IPS DF 19.7 (cell line): ENCODE results near the gene DLGAP1.

Source experiments
- DNase-seq: peaks from one replicate; pipeline ENCODE4 v3.0.0-alpha.2; 2013; ENCODE audit warnings: low read depth, low spot score

The DLGAP1 gene

DNA sequence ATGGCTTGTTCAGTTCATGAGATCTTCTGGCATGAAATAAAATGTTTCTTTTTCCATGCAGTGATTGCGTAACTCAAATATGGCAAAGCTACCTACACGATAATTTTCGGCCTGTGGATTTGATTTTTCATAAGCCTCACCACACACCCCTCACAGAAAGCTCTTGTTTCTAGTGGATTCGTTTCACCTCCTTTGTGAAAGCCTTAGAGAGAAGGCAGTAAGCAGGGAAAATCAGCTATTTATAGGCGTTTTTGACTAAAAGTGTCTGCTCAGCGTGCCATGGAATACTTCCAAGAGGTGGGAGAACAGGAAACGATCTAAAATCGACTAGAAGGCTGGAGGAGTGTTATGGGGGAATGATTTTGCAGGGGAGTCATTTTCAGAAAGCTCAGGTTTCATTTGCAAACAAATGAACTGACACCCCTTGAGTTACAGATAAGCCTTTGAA, 587.2 kb downstream of the DLGAP1 start:
- DNase-seq = no peak

DNA sequence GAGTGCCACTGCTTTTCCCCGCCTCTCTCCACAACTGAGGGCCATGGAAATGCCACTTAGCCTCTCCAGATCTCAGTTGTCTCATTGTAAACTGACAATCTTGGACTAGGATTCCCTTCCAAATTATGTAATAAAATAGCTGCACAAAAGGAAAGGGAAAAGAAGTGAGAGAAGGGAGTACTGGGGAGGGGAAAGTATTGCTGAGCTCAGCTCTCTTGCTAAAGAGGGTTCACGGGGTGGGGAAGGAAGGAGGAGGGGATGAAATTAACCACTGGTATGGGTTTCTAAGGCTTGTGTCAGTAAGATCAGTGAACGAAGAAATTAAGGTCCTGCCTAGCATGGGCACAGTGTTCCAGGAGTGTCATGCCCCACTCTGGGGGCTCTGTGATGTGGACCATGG, 587.9 kb downstream of the DLGAP1 start:
- no peak for DNase-seq

DNA sequence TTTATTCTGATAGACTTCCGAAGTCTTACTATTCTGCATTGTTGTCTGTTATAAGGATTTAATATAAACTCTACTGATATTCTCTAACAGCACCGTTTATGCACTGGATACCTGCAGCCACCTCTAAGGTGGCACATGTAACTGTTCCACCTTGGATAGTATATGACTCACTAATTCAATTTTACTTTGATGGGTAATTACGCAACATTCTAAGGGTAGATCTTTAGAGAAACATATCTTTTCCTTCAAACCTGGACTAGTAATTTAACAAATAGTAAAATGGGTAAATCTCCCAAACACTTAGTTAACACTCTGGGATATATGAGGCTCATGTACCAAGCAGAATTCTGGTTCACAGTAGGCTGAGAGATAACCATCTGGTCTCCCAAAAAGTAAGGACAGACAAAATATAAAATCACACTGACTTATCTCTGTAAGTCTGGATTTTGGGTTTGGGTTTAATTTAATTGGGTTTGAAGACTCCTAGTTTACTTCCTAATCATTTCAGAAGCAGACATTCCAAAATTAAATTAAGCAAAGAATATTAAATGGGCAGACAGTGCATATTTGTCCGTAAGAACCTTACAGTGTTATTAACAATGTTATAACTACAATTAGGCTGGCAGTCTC, 590.3 kb downstream of the DLGAP1 start:
- DNase-seq = no peak

DNA sequence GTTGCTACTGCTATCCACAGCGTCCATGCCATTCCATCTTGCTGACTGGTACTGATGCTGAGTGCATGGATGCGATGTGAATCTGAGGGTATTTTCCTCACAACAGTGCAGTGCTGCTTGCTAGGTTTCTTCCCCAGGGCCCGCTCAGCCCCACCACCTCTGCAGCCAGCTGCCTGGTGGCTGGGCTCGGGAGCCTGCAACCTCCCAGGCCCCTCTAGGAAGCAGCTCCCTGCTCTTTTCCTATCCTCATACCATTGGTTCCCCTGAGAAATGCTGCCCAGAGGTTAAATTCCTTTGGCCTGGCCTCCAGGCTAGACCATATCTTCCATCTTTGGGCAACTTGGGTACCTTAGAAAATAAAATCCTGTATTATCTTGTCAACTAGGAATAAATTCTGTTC, 591.5 kb downstream of the DLGAP1 start:
- DNase-seq = no peak

DNA sequence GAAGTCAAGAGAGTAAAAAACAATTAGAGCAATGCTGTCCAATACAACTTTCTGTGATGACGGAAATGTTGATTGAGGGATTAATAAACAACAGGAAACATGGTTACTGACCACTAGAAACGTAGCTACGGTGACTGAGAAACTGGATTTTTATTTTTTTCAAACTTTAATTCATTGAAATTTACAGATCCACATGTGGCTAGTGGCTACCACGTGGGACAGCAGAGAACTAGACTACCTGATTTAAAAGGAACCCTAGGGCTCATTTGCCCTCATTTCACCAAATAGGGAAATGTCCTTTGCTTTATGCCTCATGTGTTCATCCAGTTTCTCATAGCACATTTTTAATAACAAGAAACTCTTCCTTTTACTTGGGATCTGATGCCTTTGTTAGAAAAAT, 592.1 kb downstream of the DLGAP1 start:
- DNase-seq = no peak

DNA sequence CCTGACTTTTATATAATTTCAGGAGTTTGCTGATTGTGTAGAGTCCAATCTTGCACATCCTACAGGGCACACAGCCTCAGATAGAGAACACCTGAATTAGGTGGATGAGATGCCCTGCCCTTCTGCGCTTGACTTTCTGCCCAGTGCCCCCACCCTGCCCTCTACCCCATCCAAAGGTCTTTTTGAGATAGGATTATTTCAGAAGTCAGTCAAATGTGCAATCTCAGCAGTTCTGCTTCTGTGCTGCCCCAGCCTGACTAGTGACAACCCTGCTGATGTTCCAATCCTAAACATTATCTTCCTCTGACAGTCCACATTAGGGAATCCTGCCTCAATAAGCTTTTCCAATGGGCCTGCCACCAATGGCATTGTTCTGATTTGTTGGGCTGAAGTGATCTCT, 593.6 kb downstream of the DLGAP1 start:
- no peak for DNase-seq

DNA sequence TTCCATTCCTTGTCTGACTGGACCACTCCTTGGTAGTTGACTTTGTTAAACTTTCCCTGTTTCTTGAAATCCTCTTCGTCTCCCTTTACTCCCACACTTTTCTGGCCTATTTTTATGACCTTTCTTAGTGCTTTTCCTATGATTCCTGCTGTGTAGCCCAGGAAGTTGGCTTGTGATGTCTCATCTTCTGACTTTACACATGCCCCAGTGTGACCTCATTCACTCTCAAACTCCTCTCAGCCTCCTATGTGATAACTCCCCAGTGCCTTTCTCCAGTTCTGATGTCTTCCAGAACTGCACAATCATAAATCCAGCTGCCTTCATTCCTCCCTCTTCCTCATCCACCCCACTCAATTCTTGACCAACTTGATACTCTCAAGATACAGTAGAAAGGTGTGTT, 597.6 kb downstream of the DLGAP1 start:
- DNase-seq = no peak

DNA sequence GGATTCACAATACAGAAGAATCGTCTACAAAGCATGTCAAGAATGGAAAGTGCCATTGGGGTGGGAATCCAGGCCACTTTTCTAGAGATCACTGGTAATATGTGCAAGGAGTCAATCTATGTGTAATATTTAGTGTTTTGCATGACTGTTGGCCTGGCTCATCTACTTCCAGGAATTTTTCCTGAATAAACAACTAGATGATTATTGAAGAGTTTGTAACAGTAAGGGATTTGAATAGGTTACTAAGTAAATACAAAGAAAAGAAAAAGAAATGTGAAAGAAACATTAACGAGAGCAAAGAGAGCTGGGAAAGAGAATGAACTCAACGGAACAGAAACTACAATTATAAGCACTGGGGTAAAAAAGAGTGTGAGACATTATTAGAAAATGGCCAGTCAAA, 599.1 kb downstream of the DLGAP1 start:
- DNase-seq = no peak

DNA sequence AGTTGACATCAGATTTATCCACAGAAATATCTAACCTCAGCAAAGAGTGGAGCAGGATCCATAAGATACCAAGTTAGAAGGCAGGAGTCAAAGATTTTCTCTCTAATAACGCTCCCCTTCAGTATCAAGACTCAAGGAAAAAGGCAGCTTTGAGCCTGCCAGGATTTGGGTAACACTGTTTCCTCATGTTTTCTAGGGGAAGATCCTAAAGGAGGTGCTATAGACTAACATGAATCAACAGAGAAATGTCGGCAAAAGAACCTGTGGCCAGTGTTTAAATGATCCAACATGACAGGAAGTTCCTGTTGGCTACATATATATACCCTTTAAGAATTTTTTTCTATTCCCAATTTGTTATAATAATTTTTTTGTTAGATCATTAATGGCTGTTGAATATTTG, 602.8 kb downstream of the DLGAP1 start:
- DNase-seq = no peak

DNA sequence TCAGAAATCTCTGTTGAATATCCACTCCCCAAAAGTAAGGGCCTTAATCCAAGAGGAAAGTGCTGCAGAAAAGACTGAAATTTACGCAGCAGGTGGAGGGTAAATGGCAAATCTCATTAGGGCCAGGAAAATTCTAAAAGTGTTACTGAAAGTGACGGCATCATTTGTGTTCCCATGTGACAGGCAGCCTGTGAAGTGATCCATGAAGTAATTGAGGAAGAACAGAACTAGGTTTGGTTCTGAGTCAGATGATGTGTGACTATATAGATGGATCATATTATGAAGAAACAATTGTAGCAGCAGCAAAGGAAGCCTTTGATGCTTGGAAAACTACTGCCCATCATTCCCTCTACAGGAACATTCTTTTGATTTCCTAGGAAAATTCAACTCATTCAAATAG, 603.9 kb downstream of the DLGAP1 start:
- DNase-seq = no peak

DNA sequence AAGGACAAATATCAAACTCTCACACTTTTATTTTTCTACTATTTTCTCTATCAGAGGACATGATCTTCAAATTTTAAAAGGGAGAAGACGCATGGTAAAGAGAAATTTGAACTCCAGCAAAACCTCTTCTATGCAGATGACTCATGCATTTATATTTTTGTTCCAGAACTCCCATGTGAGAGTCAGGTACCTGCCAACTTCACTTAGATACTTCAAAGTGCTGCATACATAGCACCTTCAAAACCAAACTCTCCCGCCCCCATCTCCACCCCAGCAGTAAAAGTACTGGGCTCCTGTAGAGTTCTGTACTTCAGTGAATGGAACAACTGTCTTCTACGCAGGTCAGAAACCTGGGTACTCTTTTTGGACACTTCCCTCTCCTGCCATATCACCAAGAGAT, 606.8 kb downstream of the DLGAP1 start:
- no peak for DNase-seq

DNA sequence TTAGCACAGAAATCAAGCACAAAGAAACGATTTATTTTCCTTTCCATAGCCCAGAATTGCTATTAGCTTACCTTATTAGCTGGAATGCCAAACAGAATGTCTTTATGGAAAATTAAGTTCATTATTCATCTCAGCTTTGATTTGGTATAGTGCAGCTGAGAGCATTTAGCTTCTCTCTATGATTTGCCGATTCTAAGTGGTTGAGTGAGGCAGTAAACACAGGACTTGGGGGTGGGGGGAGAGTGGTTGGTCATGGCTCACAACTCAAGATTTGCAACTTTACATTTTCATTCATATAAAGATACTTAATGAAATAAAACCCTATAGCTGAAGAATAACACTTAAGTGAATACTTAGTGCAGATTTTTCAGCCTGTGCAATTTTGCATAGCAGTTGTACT, 609.9 kb downstream of the DLGAP1 start:
- no peak for DNase-seq

DNA sequence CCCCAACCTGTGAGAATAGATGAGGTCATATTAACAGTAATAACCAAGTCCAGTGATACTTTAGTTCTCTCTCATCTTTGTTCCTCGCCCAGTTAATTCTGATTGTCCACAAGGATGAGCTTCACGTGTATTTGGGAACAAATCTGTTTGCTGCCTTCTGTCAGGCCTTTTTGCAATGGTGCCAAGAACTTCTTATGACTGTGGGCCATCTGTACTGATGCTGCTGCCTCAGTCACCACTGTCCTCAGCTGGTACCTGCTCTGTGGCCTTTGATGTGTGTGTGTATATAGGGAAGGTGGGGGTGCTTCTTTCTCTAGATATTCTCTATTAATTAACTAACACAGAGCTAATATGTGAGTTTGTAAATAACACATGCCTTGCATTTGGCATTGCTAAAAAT, 612.3 kb downstream of the DLGAP1 start:
- DNase-seq = no peak

DNA sequence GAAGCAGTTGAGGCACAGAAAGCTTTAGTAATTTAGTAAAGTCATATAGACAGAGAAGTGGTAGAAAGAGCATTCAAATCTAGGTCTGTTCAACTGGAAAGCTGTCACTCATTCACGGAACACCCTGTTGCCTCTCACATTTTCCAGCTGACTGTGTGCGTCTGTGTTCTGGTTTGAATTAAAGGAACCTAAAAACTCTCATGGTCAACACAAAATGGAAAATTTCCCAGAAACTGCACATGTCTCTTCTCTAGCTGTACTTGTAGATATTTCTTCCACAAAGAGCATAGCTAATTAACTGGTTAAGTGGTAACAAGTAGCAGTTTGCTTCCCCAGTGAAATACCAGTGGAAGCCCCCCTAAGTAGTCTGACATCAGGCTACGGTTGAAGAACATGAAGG, 614.3 kb downstream of the DLGAP1 start:
- no peak for DNase-seq

DNA sequence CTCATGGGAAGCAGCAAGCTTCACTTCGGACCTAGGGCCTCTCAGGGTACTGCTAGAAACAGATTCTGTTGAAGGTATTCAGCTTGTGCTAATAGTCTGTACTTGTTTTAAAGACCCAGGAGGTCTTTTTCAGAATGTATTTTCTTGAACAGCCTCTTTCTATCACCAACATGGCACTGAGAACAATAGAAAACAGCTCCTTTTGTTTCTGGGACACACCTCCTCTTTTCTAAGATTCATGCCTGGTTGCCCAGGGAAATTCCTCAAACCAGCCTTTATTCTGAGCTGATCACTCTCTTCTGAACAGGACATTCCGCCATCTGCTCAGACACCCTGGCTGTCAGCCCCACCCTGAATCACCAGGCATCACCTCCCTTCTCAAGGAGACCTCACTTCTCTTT, 615.5 kb downstream of the DLGAP1 start:
- no peak for DNase-seq

DNA sequence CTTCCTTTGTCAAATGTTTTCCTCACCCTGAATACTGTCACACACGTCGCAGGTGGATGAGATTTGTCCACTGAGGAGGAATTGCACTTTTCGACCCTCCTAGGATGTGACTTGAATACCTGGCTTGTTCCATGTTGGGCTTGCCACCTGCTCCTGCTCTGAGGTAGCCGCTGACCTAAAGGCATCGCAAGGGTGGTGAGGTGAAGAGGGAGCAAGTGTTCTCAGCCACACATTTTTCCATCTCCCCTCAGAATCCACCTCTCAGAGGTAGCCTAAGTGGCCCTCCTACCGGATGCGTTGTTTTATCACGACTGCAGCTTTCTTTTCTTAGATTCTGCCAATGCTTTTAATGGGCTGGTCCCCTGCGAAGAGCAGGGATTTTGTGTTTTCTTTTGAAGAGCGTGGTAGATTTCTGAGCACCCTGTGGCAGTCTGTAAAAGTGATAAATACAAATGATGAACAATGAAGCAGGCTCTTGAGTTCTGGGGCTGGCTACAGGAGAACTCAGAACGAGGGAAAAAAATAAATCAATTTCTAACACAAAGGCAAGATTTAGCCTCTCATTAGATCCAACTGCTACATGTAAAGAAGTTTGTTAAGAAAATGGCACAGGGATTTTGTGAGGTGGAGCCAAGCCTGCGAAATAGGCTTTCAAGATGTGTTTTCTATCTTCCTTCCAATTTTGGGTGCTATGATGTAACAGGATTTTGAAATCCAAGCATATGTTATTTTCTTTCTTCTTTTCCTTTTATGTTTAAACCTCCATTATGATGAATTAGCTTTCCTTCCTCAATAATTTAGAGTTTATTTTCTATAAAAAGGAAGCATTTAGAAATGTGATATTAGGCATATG, 618.4 kb downstream of the DLGAP1 start:
- no peak for DNase-seq

DNA sequence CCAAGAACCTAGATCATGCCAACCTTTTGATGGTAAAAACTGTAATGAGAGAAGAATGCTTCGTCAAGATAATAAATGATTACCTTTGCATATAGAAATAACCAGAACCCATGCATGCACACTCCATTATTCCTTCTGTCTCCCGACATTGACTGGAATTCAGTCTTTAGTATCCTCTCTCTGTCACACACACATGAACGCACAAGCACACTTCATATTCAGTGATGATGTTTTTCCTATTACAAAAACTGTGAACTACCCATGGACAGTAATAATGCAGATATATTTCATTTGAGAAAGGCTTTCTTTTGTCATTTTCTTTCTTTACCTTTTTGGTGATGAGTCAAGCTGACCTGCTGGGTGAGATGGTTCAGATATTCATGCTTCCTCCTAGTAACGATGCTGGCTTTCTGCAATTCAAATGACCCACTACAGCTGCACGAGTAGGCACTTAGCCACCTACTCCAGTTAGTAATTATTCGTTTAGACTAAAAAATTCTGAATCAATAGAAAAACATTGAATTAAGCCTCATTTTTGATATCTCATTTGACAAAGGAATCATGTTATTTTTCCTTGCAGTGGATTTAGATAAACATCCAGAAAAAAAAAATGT, 623.0 kb downstream of the DLGAP1 start:
- DNase-seq = no peak

DNA sequence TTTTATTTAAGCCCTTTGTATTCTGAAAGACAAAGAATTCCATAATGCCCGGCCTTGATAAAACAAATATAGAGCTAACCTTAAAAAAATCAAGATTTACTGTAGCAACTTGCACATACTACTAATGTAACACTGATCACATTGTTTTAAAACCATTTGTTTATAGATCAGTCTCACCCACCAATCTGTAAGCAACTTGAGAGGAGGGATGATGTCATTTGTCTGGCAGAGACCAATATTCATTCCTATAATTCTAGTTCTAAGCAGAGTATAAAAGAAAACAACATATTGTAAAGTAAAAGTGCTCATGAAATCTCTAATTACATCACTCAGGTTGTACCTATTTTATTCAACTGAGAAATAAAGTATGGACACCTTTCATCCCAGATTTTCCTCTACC, 624.5 kb downstream of the DLGAP1 start:
- no peak for DNase-seq

DNA sequence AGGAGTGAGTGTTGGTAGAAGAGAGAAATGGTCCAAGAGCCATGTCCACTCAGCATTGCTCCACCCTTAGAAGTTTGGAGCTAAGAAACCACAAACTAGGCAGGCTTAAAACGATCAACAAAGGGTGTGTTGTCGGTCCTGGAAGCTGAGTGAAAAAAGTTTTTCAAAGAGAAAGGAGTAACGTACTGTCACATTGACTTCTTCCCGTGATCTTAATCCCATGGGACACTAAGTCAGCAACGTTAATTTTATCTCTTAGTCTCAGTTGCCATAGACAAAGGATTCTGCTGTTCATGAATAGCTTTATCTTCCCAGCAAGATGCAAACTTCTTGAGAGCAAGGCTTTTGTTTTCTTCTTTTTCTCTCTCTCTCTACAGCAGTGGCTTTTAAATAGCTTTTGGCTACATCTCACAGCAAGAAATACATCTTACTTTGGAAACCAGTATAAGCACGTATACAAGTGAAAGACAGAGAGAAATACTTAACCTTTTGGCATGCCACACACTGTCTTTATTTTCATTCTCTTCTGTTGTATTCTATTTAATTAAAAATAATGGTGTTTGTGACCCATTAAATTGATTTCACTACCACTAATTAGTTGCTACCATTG, 627.8 kb downstream of the DLGAP1 start:
- no peak for DNase-seq

DNA sequence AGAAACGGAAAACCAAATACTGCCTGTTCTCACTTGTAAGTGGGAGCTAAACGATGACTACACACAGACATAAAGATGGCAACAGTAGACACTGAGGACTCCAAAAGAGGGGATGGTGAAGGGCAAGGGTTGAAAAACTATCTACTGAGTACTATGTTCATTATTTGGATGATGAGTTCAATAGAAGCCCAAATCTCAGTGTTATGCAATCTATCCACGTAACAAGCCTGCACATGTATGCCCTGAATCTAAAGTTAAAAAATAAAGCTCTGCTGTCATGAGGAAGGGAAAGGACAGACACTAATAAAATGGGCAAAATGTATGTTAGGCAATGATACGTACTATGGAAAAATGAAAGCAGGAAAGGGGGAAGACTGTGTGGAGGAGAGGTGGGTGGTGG, 629.1 kb downstream of the DLGAP1 start:
- DNase-seq = no peak

DNA sequence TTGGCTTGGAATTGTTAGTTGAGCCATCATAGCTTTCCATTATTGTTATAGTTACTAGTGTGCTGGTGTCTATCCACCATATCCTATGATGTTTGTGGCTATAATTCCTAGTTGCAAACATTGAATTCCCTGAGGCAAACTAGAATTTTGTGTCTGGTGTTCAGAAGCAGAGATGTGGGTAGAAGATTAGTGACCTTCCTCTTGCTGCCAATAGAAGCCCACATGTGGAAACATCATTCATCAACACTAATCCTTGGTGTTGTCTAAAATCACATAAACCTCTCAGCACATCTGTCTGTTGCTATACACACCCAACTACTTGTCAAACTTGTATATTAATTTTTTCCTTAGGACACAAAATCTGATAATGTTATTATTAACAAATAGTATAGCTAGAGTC, 631.0 kb downstream of the DLGAP1 start:
- DNase-seq = no peak

DNA sequence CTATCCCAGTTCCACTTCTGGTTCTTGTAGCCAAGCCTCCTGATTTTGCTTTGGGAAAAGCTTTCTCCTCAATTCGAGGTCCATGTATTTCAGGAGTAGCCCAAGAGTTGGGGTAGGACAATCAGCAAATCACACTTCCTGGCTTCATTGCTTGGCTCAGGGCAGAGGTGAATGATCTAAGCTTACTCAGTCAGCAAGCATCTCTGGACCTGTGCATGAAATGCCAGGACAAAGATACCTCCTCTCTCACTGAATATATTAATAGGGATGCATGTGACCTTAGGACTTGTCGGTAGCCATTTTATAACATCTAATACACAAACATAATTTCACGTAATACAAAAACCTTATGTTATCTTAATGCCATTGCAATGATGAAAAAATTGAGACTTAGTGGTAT, 632.0 kb downstream of the DLGAP1 start:
- DNase-seq = no peak

DNA sequence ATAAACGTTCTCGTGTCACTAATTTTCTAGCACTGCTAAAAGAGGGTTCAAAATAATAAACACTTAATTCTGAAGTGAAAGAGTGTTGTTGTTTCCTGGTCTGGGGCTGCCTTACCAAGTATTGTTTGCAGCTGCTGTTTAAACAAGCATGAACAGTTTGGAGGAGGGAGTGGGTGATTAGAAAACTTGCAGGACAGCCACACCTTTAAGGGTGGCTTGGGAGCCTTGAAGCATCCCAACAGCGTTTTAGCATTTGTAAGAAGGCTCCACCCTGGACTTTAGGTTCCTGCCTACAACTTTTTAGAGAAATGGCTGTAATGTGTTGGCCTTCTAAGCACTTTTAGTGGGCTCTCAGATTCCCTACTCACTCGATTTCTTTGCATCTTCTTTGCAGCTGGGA, 633.6 kb downstream of the DLGAP1 start:
- DNase-seq = no peak
